Heart left ventricle (tissue), 13 donors: ENCODE measurements around the gene ZFP91.

Source experiments
- CTCF ChIP-seq, 12 donors: fragments of 200-600 bp; sonication (generic) in 4 of 12; IDR thresholded peaks; one replicate each; pipeline versions ENCODE4 v1.5.0 to v1.8.0; 2018 to 2022; ENCODE audit warnings: antibody characterized with exemption in 12 of 12, mild to moderate bottlenecking in 5 of 12
- POLR2A ChIP-seq, 2 donors: fragments of 450-650 bp; IDR thresholded peaks; one replicate each; pipeline ENCODE4 v1.6.1; 2017; ENCODE audit warnings: antibody characterized with exemption in 2 of 2, mild to moderate bottlenecking in 2 of 2, moderate library complexity in 2 of 2
- donor health status: ischemic (EF 13 %, LVEDD 7.1; RV severe dilation, severe dysfunction).
- donor health status: DM: no; HTN: yes; CAD: no.
- donor health status: DM: no; HTN: no; CAD: no.
- donor health status: ischemic (EF 25% LVEDD 6.9; RV normal size, moderate dysfunction).
- donor health status: ischemic (EF 25% LVEDD 5.7; RV mildly dilated, moderate dysfunction).
- donor health status: ischemic (EF 35%, LVEDD 5.7; RV mildly dilated, moderate dysfunction).
- donor health status: nonischemic (EF 11% LVEDD 7.7; RV severe dilation, severe dysfunction).
- donor health status: DM: yes; HTN: yes; CAD: no.
- donor health status: PGD.
- donor health status: ischemic (EF 29% LVEDD 5.4; RV normal size, mild dysfunction).
- donor health status: nonischemic (EF 23%, LVEDD 6.1; RV moderate dilation, normal function).

- TF ChIP-seq POLR2A (IDR thresholded peaks at IDR 0.05): no peak
- no peak for TF ChIP-seq CTCF (IDR thresholded peaks at IDR 0.05)
Measured at GRCh38 chr11:58639669-58640068, 60.8 kb downstream of the ZFP91 start.
